Skeletal muscle cell (primary cell): Measurements from ENCODE around the gene REV1.

Experiments
- DNase-seq: peaks from one replicate; pipeline ENCODE4 v3.0.0-alpha.2; 2010; ENCODE audit warnings: low read depth
- H3K4me3 ChIP-seq: 2 replicates; pipeline ENCODE4 v1.5.1; 2011; ENCODE audit warnings: low read depth, mild to moderate bottlenecking, control low read depth, low read length, moderate library complexity

Gene REV1

GRCh38 chr2:99461828-99462483 lies 27.9 kb downstream of the REV1 start:
- H3K4me3 ChIP-seq = no peak overlapping the region
- DNase-seq = no peak

DNA sequence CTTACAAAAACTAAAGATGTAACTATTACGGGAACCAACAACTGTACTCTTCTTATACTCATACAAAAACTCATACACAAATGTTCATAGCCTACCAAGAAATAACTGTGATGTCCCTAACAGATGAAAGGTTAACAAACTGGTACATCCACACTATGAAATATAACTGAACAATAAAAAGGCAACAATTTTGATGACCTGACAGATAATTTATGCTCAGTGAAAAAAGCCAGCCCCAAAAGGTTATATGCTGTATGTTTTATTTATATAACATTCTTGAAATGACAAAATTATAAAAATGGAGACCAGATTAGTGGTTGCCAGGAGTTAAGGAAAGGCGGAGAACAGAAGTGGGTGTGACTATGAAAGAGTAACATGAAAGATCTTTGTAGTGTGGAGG lies 31.3 kb downstream of the REV1 start:
- no peak for DNase-seq
- no peak overlapping the region for H3K4me3 ChIP-seq

GRCh38 chr2:99451686-99452085 lies 38.1 kb downstream of the REV1 start:
- DNase-seq = no peak
- H3K4me3 ChIP-seq = no peak overlapping the region

DNA sequence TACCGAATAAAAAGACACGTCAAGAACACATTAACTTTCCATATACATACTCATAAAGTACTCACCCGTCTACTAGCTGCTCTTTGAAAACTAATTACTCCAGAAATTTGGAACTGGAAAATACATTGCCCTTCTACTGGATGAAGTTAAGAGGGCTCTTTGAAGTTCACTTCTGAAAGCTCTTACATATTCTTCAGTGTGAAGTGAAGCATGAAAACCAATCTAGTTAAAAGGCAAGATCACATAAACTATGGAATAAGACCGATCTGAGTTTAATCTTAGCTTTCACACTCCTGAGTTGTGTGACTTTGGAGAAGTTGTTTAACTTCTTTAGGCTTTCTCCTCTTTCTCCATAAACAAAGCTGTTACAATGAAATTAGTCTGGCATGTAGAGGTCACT lies 38.5 kb downstream of the REV1 start:
- H3K4me3 ChIP-seq = no peak overlapping the region
- DNase-seq = no peak

- no peak for DNase-seq
- no peak overlapping the region for H3K4me3 ChIP-seq
Observed at GRCh38 chr2:99450199-99450598, 39.6 kb downstream of the REV1 start.

- DNase-seq = peak; percentile 26
- no peak overlapping the region for H3K4me3 ChIP-seq
Observed at GRCh38 chr2:99448556-99448955, 41.3 kb downstream of the REV1 start.

- no peak overlapping the region for H3K4me3 ChIP-seq
- DNase-seq = no peak
Observed at GRCh38 chr2:99445065-99445464, 44.8 kb downstream of the REV1 start.

- no peak for DNase-seq
- H3K4me3 ChIP-seq = no peak overlapping the region
Observed at GRCh38 chr2:99444222-99444621, 45.6 kb downstream of the REV1 start.

- no peak for DNase-seq
Observed at GRCh38 chr2:99442837-99443236, 47.0 kb downstream of the REV1 start.

GRCh38 chr2:99439971-99440505 lies 49.8 kb downstream of the REV1 start:
- H3K4me3 ChIP-seq = no peak overlapping the region
- DNase-seq = no peak

More at GRCh38 chr2:99442837-99443236, 47.0 kb downstream of the REV1 start:
- H3K4me3 ChIP-seq = no peak overlapping the region

GRCh38 chr2:99436874-99437273 lies 52.9 kb downstream of the REV1 start:
- no peak for DNase-seq
- no peak overlapping the region for H3K4me3 ChIP-seq

DNA sequence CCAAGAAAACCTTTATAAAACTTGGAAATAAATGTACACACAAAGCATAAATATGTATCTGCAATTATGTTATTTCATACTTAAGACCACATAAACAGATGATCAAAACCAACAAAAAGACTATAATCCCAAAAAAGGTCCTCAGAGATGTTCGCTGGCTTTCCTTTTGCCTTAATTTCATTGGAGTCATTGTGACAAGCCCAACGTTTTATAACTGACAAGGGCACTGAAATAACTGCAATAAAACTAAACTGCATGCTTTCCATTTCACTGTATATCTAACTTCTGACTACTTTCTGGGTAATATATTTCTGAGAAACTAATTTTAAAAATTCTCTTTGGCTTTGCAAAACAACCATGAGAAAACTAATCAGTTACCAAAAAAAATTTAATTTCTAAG lies 56.5 kb downstream of the REV1 start:
- DNase-seq = no peak
- no peak overlapping the region for H3K4me3 ChIP-seq

GRCh38 chr2:99431587-99432275 lies 58.1 kb downstream of the REV1 start:
- H3K4me3 ChIP-seq = no peak overlapping the region
- no peak for DNase-seq

GRCh38 chr2:99430614-99431291 lies 59.1 kb downstream of the REV1 start:
- peak; percentile 21 for DNase-seq
- H3K4me3 ChIP-seq = no peak overlapping the region

GRCh38 chr2:99425022-99425421 lies 64.8 kb downstream of the REV1 start:
- H3K4me3 ChIP-seq = no peak overlapping the region
- peak; percentile 69 for DNase-seq

GRCh38 chr2:99424371-99424770 lies 65.4 kb downstream of the REV1 start:
- H3K4me3 ChIP-seq = no peak overlapping the region
- DNase-seq = no peak

GRCh38 chr2:99422599-99422998 lies 67.2 kb downstream of the REV1 start:
- DNase-seq = no peak
- no peak overlapping the region for H3K4me3 ChIP-seq

DNA sequence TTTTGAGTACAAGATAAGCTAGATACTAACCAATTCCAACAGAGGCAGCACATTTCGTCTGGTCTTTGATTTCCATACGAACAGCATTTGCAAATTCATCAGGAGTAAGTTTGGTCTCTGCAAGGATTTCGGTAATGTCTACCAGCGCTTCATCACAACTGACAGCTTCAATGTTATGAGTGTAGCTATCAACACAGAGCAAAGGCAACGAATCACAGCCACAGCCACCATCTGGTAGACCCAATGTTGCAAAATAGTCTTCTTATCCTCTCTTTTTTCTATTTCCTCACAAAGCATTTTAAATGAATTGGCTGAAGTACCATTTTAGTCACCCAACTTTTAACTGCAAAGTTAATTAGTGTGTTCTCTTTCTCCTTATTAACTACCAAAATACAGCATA lies 68.3 kb downstream of the REV1 start:
- no peak overlapping the region for H3K4me3 ChIP-seq
- no peak for DNase-seq

DNA sequence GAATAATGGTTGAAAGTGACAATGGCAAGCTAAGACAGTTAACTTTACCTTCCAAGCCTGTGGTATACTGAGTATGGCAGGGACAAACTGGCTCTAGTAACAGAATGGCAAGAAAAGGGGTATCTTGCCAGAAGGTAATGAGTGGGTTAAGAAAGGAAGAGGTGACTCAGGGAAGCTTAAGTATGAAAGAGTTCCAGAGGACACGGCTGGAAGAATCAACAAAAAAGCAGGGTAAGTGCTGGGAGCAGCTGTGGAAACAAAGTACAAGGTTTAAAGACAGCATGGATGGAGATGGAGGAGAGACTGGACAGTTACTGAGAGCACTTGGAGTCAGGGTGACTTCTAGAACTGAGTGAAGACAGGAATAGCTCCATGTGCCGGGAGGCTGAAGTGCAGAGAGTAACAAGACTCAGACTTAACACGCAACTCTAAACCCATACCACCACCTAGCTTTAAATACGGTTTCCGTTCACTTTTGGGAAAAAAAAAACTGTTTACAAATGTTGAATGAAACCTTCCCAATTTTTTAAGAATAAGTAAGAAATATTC lies 69.0 kb downstream of the REV1 start:
- H3K4me3 ChIP-seq = no peak overlapping the region
- peak; percentile 43 for DNase-seq

DNA sequence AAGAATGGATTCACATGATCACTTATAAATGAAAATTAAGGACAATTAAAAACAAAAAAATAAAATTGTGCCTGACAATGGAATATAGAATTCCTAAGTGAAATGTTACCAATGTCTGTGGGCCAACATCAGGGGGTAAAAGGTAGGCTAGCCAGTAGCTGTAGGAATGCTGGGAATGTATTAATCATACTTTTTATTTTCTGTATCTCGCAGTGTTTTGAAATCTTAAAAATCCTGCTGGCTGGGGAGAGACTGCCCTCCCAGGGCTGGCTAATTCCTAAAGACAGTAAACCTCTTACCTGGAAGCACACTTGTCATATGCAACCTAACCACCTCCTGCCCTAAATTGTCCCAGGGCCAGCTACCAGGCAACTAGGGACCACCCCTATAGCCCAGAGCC lies 69.8 kb downstream of the REV1 start:
- no peak overlapping the region for H3K4me3 ChIP-seq
- DNase-seq = no peak
